Measurements from ENCODE around the gene E4F1.

E4F1 gene

DNA sequence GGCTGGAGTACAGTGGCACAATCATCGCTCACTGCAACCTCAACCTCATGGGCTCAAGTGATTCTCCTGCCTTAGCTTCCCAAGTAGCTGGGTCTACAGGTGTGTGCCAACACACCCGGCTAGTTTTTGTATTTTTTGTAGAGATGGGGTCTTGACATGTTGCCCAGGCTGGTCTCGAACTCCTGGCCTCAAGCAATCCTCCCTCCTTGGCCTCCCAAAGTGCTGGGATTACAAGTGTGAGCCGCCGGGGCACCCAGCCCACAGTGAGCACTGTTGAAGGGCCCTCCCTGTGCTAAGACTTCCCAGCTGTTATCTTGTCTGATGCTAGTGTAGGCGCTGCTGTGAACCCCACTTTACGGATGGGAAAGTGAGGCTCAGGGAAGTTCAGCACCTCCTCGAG, 35.0 kb upstream of the E4F1 start:
- TF ChIP-seq, protein P1, sequence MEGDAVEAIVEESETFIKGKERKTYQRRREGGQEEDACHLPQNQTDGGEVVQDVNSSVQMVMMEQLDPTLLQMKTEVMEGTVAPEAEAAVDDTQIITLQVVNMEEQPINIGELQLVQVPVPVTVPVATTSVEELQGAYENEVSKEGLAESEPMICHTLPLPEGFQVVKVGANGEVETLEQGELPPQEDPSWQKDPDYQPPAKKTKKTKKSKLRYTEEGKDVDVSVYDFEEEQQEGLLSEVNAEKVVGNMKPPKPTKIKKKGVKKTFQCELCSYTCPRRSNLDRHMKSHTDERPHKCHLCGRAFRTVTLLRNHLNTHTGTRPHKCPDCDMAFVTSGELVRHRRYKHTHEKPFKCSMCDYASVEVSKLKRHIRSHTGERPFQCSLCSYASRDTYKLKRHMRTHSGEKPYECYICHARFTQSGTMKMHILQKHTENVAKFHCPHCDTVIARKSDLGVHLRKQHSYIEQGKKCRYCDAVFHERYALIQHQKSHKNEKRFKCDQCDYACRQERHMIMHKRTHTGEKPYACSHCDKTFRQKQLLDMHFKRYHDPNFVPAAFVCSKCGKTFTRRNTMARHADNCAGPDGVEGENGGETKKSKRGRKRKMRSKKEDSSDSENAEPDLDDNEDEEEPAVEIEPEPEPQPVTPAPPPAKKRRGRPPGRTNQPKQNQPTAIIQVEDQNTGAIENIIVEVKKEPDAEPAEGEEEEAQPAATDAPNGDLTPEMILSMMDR (IDR thresholded peaks at IDR 0.05): no peak
- DNase-seq (ENCODE audit: low spot score): no peak
- Histone ChIP-seq H3K4me3 (no peak overlapping the region), H3K27ac (no peak overlapping the region)

- no peak for DNase-seq (ENCODE audit: low spot score)
- H3K4me3 ChIP-seq: no peak overlapping the region
- TF ChIP-seq, protein P1 (IDR thresholded peaks at IDR 0.05): no peak
- H3K27ac ChIP-seq: no peak overlapping the region
Measured at GRCh38 chr16:2189252-2189893, 34.0 kb upstream of the E4F1 start.

GRCh38 chr16:2190002-2190658, 33.3 kb upstream of the E4F1 start:
- TF ChIP-seq, protein P1 (IDR thresholded peaks at IDR 0.05): no peak
- Histone ChIP-seq H3K4me3 (no peak overlapping the region), H3K27ac (no peak overlapping the region)
- DNase-seq (ENCODE audit: low spot score): no peak

GRCh38 chr16:2190659-2191445, 32.5 kb upstream of the E4F1 start:
- no peak for DNase-seq (ENCODE audit: low spot score)
- no peak overlapping the region for H3K27ac ChIP-seq

DNA sequence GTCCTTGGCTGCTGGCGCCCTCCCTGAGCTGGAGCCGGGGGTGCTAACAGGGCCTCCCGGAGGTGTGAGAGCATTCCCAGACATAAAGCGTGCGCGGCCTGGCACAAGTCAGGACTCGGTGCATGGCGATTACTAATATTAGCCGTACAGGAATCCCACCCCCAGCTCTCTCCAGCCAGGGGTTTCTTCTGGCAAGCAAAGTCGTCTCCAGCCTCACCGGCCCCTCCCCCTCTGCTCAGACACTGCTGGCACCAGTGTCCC, 32.0 kb upstream of the E4F1 start:
- no peak overlapping the region for H3K4me3 ChIP-seq
- no peak overlapping the region for H3K27ac ChIP-seq
- DNase-seq (ENCODE audit: low spot score): no peak
- TF ChIP-seq, protein P1 (IDR thresholded peaks at IDR 0.05): no peak

More at GRCh38 chr16:2190659-2191445, 32.5 kb upstream of the E4F1 start:
- TF ChIP-seq, protein P1 (IDR thresholded peaks at IDR 0.05): no peak
- H3K4me3 ChIP-seq: no peak overlapping the region

- TF ChIP-seq, protein P1 (IDR thresholded peaks at IDR 0.05): no peak
- no peak for DNase-seq (ENCODE audit: low spot score)
- H3K4me3 ChIP-seq: no peak overlapping the region
- no peak overlapping the region for H3K27ac ChIP-seq
Measured at GRCh38 chr16:2194166-2194834, 29.1 kb upstream of the E4F1 start.

Data from coronary artery (tissue), 2 donors.